Fibroblast of lung (primary cell): ENCODE data around the gene TMEM151B.

Experiments used
- EZH2 ChIP-seq: IDR thresholded peaks from 2 replicates; pipeline ENCODE4 v1.5.1; 2012; ENCODE audit warnings: low read length, control low read depth, mild to moderate bottlenecking; ENCODE audit errors: missing control alignments
- TF ChIP-seq, protein P1 (sequence below), 2 donors: IDR thresholded peaks in 1 of 2; conservative IDR thresholded peaks in 1 of 2; 1 replicate in 1 of 2; 2 replicates in 1 of 2; pipeline ENCODE4 v1.5.1; 2011 to 2012; ENCODE audit warnings: low read length in 2 of 2, control low read depth in 1 of 2, inconsistent platforms in 1 of 2, low read depth in 1 of 2, mild to moderate bottlenecking in 1 of 2

DNA sequence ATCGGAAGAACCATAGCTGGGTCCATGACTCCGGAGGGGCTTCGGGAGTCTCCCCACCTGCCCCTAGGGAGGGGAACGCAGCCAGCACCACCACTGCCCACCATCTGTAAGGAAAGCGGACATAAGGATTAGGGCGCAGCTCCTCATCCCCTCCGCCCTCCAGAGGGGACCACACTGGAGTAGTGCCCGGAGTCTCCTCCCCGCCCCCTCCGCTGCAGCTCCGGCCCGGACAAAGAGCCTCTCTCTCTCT, 13.6 kb upstream of the TMEM151B start:
- TF ChIP-seq, protein P1, sequence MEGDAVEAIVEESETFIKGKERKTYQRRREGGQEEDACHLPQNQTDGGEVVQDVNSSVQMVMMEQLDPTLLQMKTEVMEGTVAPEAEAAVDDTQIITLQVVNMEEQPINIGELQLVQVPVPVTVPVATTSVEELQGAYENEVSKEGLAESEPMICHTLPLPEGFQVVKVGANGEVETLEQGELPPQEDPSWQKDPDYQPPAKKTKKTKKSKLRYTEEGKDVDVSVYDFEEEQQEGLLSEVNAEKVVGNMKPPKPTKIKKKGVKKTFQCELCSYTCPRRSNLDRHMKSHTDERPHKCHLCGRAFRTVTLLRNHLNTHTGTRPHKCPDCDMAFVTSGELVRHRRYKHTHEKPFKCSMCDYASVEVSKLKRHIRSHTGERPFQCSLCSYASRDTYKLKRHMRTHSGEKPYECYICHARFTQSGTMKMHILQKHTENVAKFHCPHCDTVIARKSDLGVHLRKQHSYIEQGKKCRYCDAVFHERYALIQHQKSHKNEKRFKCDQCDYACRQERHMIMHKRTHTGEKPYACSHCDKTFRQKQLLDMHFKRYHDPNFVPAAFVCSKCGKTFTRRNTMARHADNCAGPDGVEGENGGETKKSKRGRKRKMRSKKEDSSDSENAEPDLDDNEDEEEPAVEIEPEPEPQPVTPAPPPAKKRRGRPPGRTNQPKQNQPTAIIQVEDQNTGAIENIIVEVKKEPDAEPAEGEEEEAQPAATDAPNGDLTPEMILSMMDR (conservative IDR thresholded peaks at IDR 0.05 in 1 of 2, IDR thresholded peaks at IDR 0.05 in 1 of 2; ENCODE audit: low read depth in 1 of 2, low read length in 2 of 2): no peak
- TF ChIP-seq EZH2: no peak
